Endodermal cell (in vitro differentiated cells): ENCODE measurements around the gene OR5B2. TPM values are rescaled to one million over a fixed set of nuclear protein-coding genes. Genes with fewer than 3 reads are reported as not detected.

Experiments used
- DNase-seq: peaks from one replicate; pipeline ENCODE4 v3.0.0-alpha.2; 2017
- H3K27ac ChIP-seq: 2 replicates; pipeline ENCODE4 v1.5.1; 2013; ENCODE audit warnings: mild to moderate bottlenecking, low read depth, low read length, moderate library complexity
- H3K27me3 ChIP-seq: 2 replicates; pipeline ENCODE4 v1.6.1; 2013; ENCODE audit warnings: mild to moderate bottlenecking, low read length, moderate library complexity; ENCODE audit not compliant: insufficient read depth, control insufficient read depth, poor library complexity, severe bottlenecking
- H3K36me3 ChIP-seq: 2 replicates; pipeline ENCODE4 v1.7.0; 2013; ENCODE audit warnings: mild to moderate bottlenecking, low read length, moderate library complexity; ENCODE audit not compliant: control insufficient read depth, insufficient read depth
- H3K4me1 ChIP-seq: one replicate; pipeline ENCODE4 v1.7.0; 2013; ENCODE audit warnings: low read length; ENCODE audit not compliant: control insufficient read depth, insufficient read depth
- H3K4me3 ChIP-seq: 2 replicates; pipeline ENCODE4 v1.5.1; 2013; ENCODE audit warnings: mild to moderate bottlenecking, low read length, moderate library complexity
- H3K9ac ChIP-seq: 2 replicates; pipeline ENCODE4 v1.6.1; 2013; ENCODE audit warnings: mild to moderate bottlenecking, low read length, moderate library complexity; ENCODE audit not compliant: poor library complexity, severe bottlenecking; ENCODE audit errors: extremely low read depth
- H3K9me3 ChIP-seq: 2 replicates; pipeline ENCODE4 v1.6.1; 2013; ENCODE audit warnings: mild to moderate bottlenecking, low read length, moderate library complexity; ENCODE audit not compliant: control insufficient read depth
- H3K27ac Mint-ChIP-seq: 2 replicates; pipeline ENCODE4 v1.8.0; 2020; ENCODE audit warnings: mixed read lengths
- H3K27me3 Mint-ChIP-seq: 2 replicates; pipeline ENCODE4 v1.8.0; 2021; ENCODE audit warnings: mild to moderate bottlenecking, mixed read lengths; ENCODE audit not compliant: insufficient read depth
- H3K36me3 Mint-ChIP-seq: 2 replicates; pipeline ENCODE4 v1.8.0; 2020; ENCODE audit warnings: low read depth, mixed read lengths
- H3K4me1 Mint-ChIP-seq: 2 replicates; pipeline ENCODE4 v1.8.0; 2020; ENCODE audit warnings: mixed read lengths
- H3K4me3 Mint-ChIP-seq: 2 replicates; pipeline ENCODE4 v1.8.0; 2020; ENCODE audit warnings: mild to moderate bottlenecking, moderate library complexity, mixed read lengths
- H3K9me3 Mint-ChIP-seq: 2 replicates; pipeline ENCODE4 v1.8.0; 2020; ENCODE audit warnings: mild to moderate bottlenecking, mixed read lengths
- WGBS, 2 experiments: methylation state at CpG; one replicate each; pipeline versions ENCODE4 v1.1.5 to v1.1.7; 2013; ENCODE audit warnings: missing lambda C conversion rate in 2 of 2, mixed read lengths in 1 of 2; ENCODE audit not compliant: insufficient coverage in 1 of 2, insufficient read length in 1 of 2; 5-methylcytosine and 5-hydroxymethylcytosine counted together
- total RNA-seq, 2 donors: library from RNA; stranded (reverse); fragmentation: NEBNext Ultra II Directional in 1 of 2; extraction: Animal tissue kit (Norgen Biotek cat#: 25700) in 1 of 2; gene quantifications; 2 replicates in 1 of 2; 3 replicates in 1 of 2; pipeline ENCODE4 v1.2.1, GENCODE V29; 2021
- TF ChIP-seq, protein P1 (sequence below): fragments of 200-600 bp; sonication (generic); conservative IDR thresholded peaks from 2 replicates; pipeline ENCODE4 v1.5.0; 2021; ENCODE audit warnings: antibody characterized with exemption, mild to moderate bottlenecking

Gene OR5B2
- total RNA-seq, 2 donors from 2014 or later = not detected

DNA sequence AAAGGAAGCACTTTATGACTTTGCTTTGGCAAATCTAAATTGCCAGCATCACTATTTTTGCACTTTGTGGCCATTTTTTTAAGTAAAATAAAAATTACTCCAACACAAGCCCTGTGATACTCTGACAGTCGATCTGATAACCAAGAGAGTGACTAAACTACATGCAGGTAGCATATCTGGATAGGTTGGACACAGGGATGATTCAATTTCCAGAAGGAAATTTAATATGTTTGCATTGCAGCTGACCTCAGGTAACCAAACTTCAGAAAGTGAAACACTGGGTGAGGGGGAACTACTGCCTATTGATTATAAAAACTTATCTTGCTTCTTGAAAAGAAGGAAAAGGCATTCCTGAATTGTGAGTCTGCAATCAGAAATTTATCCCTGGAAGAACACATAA is 35.2 kb downstream of the OR5B2 start:
- 29 to 45% methylated on average over 1 of the region's 1 CpG for WGBS, 2 experiments
- no peak overlapping the region for H3K4me3 ChIP-seq
- no peak for DNase-seq
- H3K36me3 ChIP-seq = no peaks in the 10 kb centered on the region
- H3K27me3 Mint-ChIP-seq = no peaks in the 10 kb centered on the region
- TF ChIP-seq, protein P1, sequence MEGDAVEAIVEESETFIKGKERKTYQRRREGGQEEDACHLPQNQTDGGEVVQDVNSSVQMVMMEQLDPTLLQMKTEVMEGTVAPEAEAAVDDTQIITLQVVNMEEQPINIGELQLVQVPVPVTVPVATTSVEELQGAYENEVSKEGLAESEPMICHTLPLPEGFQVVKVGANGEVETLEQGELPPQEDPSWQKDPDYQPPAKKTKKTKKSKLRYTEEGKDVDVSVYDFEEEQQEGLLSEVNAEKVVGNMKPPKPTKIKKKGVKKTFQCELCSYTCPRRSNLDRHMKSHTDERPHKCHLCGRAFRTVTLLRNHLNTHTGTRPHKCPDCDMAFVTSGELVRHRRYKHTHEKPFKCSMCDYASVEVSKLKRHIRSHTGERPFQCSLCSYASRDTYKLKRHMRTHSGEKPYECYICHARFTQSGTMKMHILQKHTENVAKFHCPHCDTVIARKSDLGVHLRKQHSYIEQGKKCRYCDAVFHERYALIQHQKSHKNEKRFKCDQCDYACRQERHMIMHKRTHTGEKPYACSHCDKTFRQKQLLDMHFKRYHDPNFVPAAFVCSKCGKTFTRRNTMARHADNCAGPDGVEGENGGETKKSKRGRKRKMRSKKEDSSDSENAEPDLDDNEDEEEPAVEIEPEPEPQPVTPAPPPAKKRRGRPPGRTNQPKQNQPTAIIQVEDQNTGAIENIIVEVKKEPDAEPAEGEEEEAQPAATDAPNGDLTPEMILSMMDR = no peak
- no peaks in the 10 kb centered on the region for H3K27me3 ChIP-seq
- peaks cover 5% of the 10 kb centered on the region for H3K9me3 Mint-ChIP-seq
- no peak overlapping the region for H3K9ac ChIP-seq
- H3K4me3 Mint-ChIP-seq = no peak overlapping the region
- no peaks in the 10 kb centered on the region for H3K4me1 Mint-ChIP-seq
- no peaks in the 10 kb centered on the region for H3K36me3 Mint-ChIP-seq
- H3K4me1 ChIP-seq = no peaks in the 10 kb centered on the region
- no peak overlapping the region for H3K27ac ChIP-seq
- H3K9me3 ChIP-seq = peaks cover 20% of the 10 kb centered on the region
- no peak overlapping the region for H3K27ac Mint-ChIP-seq

DNA sequence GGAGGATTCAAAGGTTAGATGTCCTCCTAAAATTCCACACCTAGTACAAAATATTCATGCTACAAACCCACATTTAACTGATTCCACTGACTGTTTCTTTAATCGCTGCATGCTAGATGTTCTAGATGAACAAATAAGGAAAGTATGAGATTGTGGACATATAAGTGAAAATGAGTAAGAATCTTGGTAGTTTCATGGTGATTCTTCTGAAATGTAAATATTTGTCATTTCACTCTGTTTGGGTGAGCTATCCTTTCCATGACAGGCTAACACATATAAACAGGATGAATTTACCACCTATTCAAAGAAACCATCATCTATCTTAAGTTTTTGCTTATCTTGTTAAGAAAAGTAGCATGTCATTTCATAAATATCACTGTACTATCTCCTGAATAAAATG is 36.0 kb downstream of the OR5B2 start:
- Histone ChIP-seq H3K4me1 (no peaks in the 10 kb centered on the region), H3K27ac (no peak overlapping the region), H3K4me3 (no peak overlapping the region), H3K9ac (no peak overlapping the region), H3K9me3 (peaks cover 20% of the 10 kb centered on the region), H3K36me3 (no peaks in the 10 kb centered on the region), H3K27me3 (no peaks in the 10 kb centered on the region)
- WGBS, 2 experiments = 93% methylated on average over 1 of the region's 1 CpG; no CpG with 5 or more reads in 1 of the 2 experiments
- TF ChIP-seq, protein P1 = no peak
- Mint-ChIP-seq H3K9me3 (peaks cover 5% of the 10 kb centered on the region), H3K4me3 (no peak overlapping the region), H3K27me3 (no peaks in the 10 kb centered on the region), H3K27ac (no peak overlapping the region), H3K36me3 (no peaks in the 10 kb centered on the region), H3K4me1 (no peaks in the 10 kb centered on the region)
- no peak for DNase-seq

DNA sequence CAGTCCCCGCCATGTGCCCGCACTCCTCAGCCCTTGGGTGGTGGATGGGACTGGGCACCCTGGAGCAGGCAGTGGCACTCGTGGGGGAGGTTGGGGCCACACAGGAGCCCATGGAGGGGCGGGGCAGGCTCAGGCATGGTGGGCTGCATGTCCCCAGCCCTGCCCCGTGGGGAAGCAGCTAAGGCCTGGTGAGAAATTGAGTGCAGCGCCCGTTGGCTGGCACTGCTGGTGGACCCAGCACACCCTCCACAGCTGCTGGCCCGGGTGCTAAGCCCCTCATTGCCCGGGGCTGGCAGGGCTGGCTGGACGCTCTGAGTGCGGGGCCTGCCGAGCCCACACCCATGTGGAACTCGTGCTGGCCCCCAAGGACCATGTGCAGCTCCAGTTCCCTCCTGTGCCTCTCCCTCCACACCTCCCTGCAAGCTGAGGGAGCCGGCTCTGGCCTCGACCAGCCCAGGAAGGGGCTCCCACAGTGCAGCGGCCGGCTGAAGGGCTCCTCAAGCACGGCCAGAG is 37.3 kb downstream of the OR5B2 start:
- H3K36me3 ChIP-seq = no peaks in the 10 kb centered on the region
- WGBS, 2 experiments = 82 to 92% methylated on average over 10 to 18 of the region's 18 CpGs
- H3K9me3 Mint-ChIP-seq = peaks cover 7% of the 10 kb centered on the region
- no peak overlapping the region for H3K27ac ChIP-seq
- no peaks in the 10 kb centered on the region for H3K27me3 Mint-ChIP-seq
- H3K9ac ChIP-seq = no peak overlapping the region
- H3K36me3 Mint-ChIP-seq = no peaks in the 10 kb centered on the region
- H3K27ac Mint-ChIP-seq = no peak overlapping the region
- H3K27me3 ChIP-seq = no peaks in the 10 kb centered on the region
- no peaks in the 10 kb centered on the region for H3K4me1 Mint-ChIP-seq
- DNase-seq = no peak
- no peaks in the 10 kb centered on the region for H3K4me1 ChIP-seq
- H3K4me3 ChIP-seq = no peak overlapping the region
- peaks cover 20% of the 10 kb centered on the region for H3K9me3 ChIP-seq
- TF ChIP-seq, protein P1 = no peak
- H3K4me3 Mint-ChIP-seq = no peak overlapping the region

Other genes starting within 250 kb of the OR5B2 start
- not detected for gene OR9Q2, start 239.1 kb downstream of the OR5B2 start, total RNA-seq
- not detected for gene OR1S2, start 224.0 kb downstream of the OR5B2 start, total RNA-seq
- gene OR1S1, start 215.4 kb downstream of the OR5B2 start, total RNA-seq = not detected
- not detected for gene OR10Q1, start 199.2 kb downstream of the OR5B2 start, total RNA-seq
- gene OR10W1, start 159.9 kb downstream of the OR5B2 start, total RNA-seq = not detected
- gene OR5B17, start 69.1 kb downstream of the OR5B2 start, total RNA-seq = not detected
- gene OR5B3, start 21.2 kb downstream of the OR5B2 start, total RNA-seq = not detected
- not detected for gene OR5B12, start 14.1 kb upstream of the OR5B2 start, total RNA-seq
- gene OR5B21, start 80.0 kb upstream of the OR5B2 start, total RNA-seq = not detected
- gene LPXN, start 147.7 kb upstream of the OR5B2 start, total RNA-seq = 1 to 10 TPM; 1.9 to 2.7 TPM
- gene ZFP91, start 150.9 kb upstream of the OR5B2 start, total RNA-seq = 10 to 100 TPM; 28.0 to 31.0 TPM
- 1 to 10 TPM; 1.7 to 3.7 TPM for gene CNTF, start 194.5 kb upstream of the OR5B2 start, total RNA-seq